ENCODE measurements around the gene FRY.

FRY gene

GRCh38 chr13:32200741-32201140, 169.2 kb downstream of the FRY start:
- no peak for DNase-seq (ENCODE audit: low read depth)
- no peak overlapping the region for H3K4me3 ChIP-seq (ENCODE audit: low read depth, low read length)
- TF ChIP-seq CTCF (IDR thresholded peaks at IDR 0.05; ENCODE audit: insufficient read depth, low read depth, low read length, missing control alignments): no peak

DNA sequence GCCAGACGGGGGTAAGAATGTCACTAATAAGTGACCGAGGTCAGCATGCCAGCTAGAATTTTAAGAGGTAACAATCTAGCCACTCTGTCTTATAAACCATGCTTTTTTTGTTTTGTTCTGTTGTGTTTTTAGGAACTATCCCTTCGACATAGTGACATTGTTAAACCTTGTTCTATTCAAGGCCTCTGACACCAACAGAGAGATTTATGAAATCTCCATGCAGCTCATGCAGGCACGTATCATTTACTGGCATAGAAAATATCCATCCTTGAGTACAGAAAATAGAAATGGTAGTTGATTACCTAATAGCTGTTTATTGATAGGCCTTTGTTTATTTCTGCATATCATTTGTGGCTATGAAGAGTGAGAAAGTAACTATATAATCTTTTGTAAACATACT, 170.2 kb downstream of the FRY start:
- no peak overlapping the region for H3K4me3 ChIP-seq (ENCODE audit: low read depth, low read length)
- TF ChIP-seq CTCF (IDR thresholded peaks at IDR 0.05; ENCODE audit: insufficient read depth, low read depth, low read length, missing control alignments): no peak
- DNase-seq (ENCODE audit: low read depth): no peak

GRCh38 chr13:32202268-32202667, 170.7 kb downstream of the FRY start:
- H3K4me3 ChIP-seq (ENCODE audit: low read depth, low read length): no peak overlapping the region
- no peak for DNase-seq (ENCODE audit: low read depth)
- TF ChIP-seq CTCF (IDR thresholded peaks at IDR 0.05; ENCODE audit: insufficient read depth, low read depth, low read length, missing control alignments): no peak

DNA sequence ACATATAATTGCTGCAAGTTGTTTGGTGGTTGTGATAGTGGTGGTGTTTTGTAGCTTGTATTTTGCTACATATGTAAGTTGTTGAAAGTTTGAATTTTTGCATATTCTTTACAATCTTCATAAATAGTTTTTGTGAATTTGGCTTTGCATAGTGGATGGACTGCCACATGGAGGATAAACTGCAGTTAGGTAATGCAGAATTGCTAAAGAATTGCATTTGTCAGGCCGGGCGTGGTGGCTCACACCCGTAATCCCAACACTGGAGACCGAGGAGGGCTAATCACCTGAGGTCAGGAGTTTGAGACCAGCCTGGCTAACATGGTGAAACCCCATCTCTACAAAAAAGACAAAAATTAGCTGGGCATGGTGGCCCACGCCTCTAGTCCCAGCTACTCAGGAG, 171.6 kb downstream of the FRY start:
- H3K4me3 ChIP-seq (ENCODE audit: low read depth, low read length): no peak overlapping the region
- TF ChIP-seq CTCF (IDR thresholded peaks at IDR 0.05; ENCODE audit: insufficient read depth, low read depth, low read length, missing control alignments): no peak
- DNase-seq (ENCODE audit: low read depth): no peak

DNA sequence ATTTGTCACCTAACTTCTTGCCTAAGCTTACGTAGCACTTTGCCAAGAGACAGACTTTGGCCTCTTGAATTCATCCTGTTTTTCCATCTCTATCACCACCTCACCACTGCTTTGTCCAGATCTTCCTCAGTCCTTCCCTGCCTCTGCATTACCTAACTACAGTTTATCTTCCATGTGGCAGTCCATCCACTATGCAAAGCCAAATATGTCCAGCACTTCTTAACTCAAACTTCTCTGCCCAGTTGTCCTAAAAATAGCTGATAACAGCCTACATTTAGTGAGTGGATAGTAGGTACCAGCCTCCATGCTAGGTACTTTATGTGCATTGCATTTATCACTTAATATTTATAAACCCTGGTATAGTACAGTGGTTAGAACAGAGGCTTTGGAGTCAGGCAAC, 172.2 kb downstream of the FRY start:
- no peak for TF ChIP-seq CTCF (IDR thresholded peaks at IDR 0.05; ENCODE audit: insufficient read depth, low read depth, low read length, missing control alignments)
- no peak overlapping the region for H3K4me3 ChIP-seq (ENCODE audit: low read depth, low read length)
- no peak for DNase-seq (ENCODE audit: low read depth)

DNA sequence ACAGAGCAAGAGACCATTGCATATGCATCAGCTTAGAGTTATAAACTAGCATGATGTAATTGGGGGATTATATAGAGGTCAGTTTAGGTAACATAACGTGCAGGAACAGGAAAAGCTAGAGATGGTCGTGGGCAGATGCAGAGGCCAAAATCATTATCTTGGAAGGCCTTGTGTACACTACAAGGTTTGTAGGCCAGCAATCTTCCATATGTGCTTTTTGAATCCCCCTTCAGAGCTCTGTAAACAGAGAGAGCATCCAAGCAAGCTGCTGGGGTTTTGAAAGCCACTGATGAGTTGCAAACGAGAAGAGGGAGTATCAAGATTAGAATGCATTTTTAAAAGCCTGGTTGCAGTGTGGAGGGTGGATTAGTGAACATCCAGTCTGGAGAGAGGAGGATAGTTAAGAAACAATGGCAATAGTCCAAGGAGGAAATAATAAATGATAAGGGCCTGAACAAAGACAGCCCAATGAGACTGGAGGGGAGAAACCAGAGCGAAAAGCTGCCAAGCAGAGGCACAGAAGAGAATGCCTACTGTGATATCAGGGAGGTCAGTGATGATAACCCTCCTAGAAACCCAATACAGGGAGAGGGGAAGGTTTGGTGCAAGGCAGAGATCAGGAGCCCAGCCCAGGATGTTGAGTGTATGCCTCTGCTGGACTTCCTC, 174.0 kb downstream of the FRY start:
- DNase-seq (ENCODE audit: low read depth): no peak
- no peak for TF ChIP-seq CTCF (IDR thresholded peaks at IDR 0.05; ENCODE audit: insufficient read depth, low read depth, low read length, missing control alignments)
- H3K4me3 ChIP-seq (ENCODE audit: low read depth, low read length): no peak overlapping the region

DNA sequence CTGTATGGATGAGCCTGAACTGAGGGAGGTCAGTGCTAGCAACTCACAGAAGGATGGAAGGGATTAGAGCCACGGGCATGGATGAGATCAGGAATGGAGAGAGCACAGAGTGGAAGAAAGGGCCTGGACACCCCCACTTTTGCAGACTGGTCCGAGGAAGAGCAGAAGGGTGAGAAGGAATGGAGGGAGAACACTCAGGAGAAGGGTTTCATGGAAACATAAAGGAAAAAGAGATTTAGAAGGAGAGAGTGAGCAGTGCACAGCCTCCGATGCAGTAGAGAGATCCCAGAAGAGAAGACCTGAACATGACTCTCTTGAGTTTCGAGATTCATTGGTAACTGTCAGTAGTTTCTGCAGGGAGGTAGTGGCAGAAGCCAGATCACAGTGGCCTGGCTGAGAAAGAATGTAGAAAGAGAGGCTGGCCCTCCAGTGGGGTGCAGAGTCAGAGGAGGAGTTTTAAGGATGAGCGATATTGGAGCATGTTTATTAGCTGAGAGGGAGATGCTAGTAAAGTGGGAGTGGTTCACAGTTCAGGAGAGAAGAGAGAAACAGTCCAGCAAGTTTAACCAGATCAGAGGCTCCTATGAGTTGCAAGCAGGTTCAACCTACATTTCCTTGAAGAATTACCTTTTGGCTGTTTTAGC, 174.6 kb downstream of the FRY start:
- TF ChIP-seq CTCF (IDR thresholded peaks at IDR 0.05; ENCODE audit: insufficient read depth, low read depth, low read length, missing control alignments): no peak
- DNase-seq (ENCODE audit: low read depth): no peak

More for the DNA sequence above, 174.6 kb downstream of the FRY start:
- H3K4me3 ChIP-seq (ENCODE audit: low read depth, low read length): no peak overlapping the region
